ENCODE measurements around the gene ADAMTS12.

DNA sequence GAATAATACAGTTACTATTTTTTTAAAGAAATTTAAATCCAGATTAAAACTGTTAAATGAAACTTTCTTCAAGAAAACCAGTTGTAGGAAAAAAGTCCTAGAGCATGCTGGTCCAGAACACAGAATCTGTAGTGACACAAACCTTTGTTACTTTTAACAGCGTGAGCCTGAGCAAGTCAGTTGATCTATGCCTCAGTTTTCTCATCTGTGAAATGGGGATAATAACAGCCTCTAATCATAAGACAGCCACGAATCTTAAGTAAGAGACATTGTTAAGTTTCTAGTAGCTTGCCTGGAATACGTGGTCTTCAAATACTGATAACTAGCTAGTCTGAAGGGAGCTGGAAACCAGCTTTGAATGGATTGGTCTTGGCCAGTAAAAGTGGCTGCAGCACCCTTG, 158.6 kb downstream of the ADAMTS12 start:
- TF ChIP-seq, protein P1, sequence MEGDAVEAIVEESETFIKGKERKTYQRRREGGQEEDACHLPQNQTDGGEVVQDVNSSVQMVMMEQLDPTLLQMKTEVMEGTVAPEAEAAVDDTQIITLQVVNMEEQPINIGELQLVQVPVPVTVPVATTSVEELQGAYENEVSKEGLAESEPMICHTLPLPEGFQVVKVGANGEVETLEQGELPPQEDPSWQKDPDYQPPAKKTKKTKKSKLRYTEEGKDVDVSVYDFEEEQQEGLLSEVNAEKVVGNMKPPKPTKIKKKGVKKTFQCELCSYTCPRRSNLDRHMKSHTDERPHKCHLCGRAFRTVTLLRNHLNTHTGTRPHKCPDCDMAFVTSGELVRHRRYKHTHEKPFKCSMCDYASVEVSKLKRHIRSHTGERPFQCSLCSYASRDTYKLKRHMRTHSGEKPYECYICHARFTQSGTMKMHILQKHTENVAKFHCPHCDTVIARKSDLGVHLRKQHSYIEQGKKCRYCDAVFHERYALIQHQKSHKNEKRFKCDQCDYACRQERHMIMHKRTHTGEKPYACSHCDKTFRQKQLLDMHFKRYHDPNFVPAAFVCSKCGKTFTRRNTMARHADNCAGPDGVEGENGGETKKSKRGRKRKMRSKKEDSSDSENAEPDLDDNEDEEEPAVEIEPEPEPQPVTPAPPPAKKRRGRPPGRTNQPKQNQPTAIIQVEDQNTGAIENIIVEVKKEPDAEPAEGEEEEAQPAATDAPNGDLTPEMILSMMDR (conservative IDR thresholded peaks at IDR 0.05), result no peak
- TF ChIP-seq ZFX (IDR thresholded peaks at IDR 0.05), result no peak
